Stomach (tissue), 9 donors: Measurements from ENCODE around the gene SEBOX. TPM values are rescaled to one million over a fixed set of nuclear protein-coding genes. Genes with fewer than 3 reads are reported as not detected.

Source experiments
- DNase-seq, 2 donors: peaks; one replicate each; pipeline versions ENCODE4 v3.0.0 to v3.0.0-alpha.2; 2013 to 2019
- H3K27ac ChIP-seq, 5 donors: fragments of 200-600 bp in 4 of 5; sonication (generic) in 4 of 5; one replicate each; pipeline ENCODE4 v1.5.1; 2013 to 2019; ENCODE audit warnings: mild to moderate bottlenecking in 1 of 5, moderate library complexity in 1 of 5
- H3K27me3 ChIP-seq, 3 donors: fragments of 200-600 bp; sonication (generic); one replicate each; pipeline ENCODE4 v1.5.1; 2017 to 2019; ENCODE audit warnings: mixed run types in 1 of 3
- H3K36me3 ChIP-seq, 4 donors: fragments of 200-600 bp; sonication (generic); 1 replicate in 3 of 4; 2 replicates in 1 of 4; pipeline ENCODE4 v1.5.1; 2016 to 2019
- H3K4me1 ChIP-seq, 4 donors: fragments of 200-600 bp; sonication (generic); one replicate each; pipeline ENCODE4 v1.5.1; 2016 to 2019
- H3K4me3 ChIP-seq, 4 donors: fragments of 200-600 bp; sonication (generic) in 3 of 4; one replicate each; pipeline ENCODE4 v1.5.1; 2016 to 2019; ENCODE audit warnings: mild to moderate bottlenecking in 1 of 4
- H3K9me3 ChIP-seq, 4 donors: fragments of 200-600 bp; sonication (generic); one replicate each; pipeline ENCODE4 v1.5.1; 2016 to 2019
- EP300 ChIP-seq: sonication (generic); formaldehyde crosslinking; IDR thresholded peaks from one replicate; pipeline ENCODE4 v1.6.1; 2017; ENCODE audit warnings: antibody characterized with exemption
- POLR2A ChIP-seq, 4 donors: fragments of 450-650 bp; IDR thresholded peaks; one replicate each; pipeline ENCODE4 v1.6.1; 2016; ENCODE audit warnings: antibody characterized with exemption in 4 of 4, control low read depth in 2 of 4, mild to moderate bottlenecking in 1 of 4, moderate library complexity in 1 of 4
- POLR2AphosphoS5 ChIP-seq, 3 donors: sonication (generic); formaldehyde crosslinking; IDR thresholded peaks; one replicate each; pipeline ENCODE4 v1.6.1; 2016; ENCODE audit warnings: antibody characterized with exemption in 3 of 3
- WGBS, 5 donors: extraction: QIAGEN DNeasy Blood & Tissue Kit in 3 of 5; methylation state at CpG; one replicate each; pipeline versions ENCODE4 v1.1.5 to v1.1.7; 2013 to 2018; 5-methylcytosine and 5-hydroxymethylcytosine counted together
- intact Hi-C: fragments of 100-400 bp; cut with DNase I; formaldehyde crosslinking; loops from one replicate; pipeline ENCODE4 v1.15.1; 2023; ENCODE audit warnings: low total_unique reads
- polyA plus RNA-seq, 3 donors: library from polyadenylated mRNA; stranded (reverse); fragments of 200-250 nt; gene quantifications; one replicate each; pipeline ENCODE4 v1.2.3, GENCODE V29; 2013
- total RNA-seq, 5 donors: library from RNA; depleted of rRNA; stranded (reverse); fragments of >200 nt; gene quantifications; one replicate each; pipeline versions ENCODE4 v1.1.0 to v1.2.3, GENCODE V29; 2014 to 2016
- TF ChIP-seq, protein P1 (sequence below), 7 experiments: fragments of 450-650 bp in 4 of 7; fragments of 200-600 bp in 3 of 7; sonication (generic) in 3 of 7; IDR thresholded peaks; one replicate each; pipeline ENCODE4 v1.5.1; 2016 to 2019; ENCODE audit warnings: antibody characterized with exemption in 7 of 7, control low read depth in 2 of 7, mild to moderate bottlenecking in 1 of 7
- donor health status: healthy with polysubstance abuse.
- donor health status: Bipolar disorder and iron deficiency.
- donor health status: healthy.

The SEBOX gene
- total and polyA plus RNA-seq, 8 donors: not detected

DNA sequence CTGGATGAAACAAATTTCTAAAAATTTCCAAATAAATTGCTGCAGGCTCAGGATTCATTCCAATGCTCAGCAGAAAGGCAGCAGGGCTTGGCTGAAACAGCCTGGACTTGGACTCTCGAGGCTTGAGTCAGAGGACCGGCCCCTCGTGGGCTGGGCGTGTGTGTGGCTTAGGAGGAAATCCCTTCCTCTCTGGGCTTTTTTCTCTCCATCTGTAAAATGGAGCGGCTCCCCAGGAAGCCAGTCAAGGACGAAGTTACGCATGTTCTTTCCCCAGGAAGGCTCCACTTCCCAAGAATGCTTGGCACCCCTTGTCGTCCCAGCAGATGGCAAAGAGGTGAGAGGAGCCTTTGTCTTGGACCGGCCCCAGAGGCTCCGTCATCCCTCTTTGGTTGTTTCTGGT lies 27.5 kb upstream of the SEBOX start:
- no peak for DNase-seq
- 69 to 84% (median 79%) methylated on average over 10 of the region's 10 CpGs for WGBS, 5 donors
- H3K36me3 ChIP-seq: peaks cover 36 to 100% (median 98%) of the 10 kb centered on the region in 4 donors
- H3K4me1 ChIP-seq: no peaks in the 10 kb centered on the region
- intact Hi-C loops: no loop called here
- TF ChIP-seq EP300 (no peak), POLR2AphosphoS5 (IDR thresholded peaks at IDR 0.05) (no peak), POLR2A (IDR thresholded peaks at IDR 0.05) (no peak)
- TF ChIP-seq, protein P1, sequence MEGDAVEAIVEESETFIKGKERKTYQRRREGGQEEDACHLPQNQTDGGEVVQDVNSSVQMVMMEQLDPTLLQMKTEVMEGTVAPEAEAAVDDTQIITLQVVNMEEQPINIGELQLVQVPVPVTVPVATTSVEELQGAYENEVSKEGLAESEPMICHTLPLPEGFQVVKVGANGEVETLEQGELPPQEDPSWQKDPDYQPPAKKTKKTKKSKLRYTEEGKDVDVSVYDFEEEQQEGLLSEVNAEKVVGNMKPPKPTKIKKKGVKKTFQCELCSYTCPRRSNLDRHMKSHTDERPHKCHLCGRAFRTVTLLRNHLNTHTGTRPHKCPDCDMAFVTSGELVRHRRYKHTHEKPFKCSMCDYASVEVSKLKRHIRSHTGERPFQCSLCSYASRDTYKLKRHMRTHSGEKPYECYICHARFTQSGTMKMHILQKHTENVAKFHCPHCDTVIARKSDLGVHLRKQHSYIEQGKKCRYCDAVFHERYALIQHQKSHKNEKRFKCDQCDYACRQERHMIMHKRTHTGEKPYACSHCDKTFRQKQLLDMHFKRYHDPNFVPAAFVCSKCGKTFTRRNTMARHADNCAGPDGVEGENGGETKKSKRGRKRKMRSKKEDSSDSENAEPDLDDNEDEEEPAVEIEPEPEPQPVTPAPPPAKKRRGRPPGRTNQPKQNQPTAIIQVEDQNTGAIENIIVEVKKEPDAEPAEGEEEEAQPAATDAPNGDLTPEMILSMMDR (IDR thresholded peaks at IDR 0.05): no peak
- H3K27me3 ChIP-seq: no peaks in the 10 kb centered on the region
- H3K9me3 ChIP-seq: no peaks in the 10 kb centered on the region
- no peak overlapping the region for H3K4me3 ChIP-seq
- no peak overlapping the region for H3K27ac ChIP-seq

DNA sequence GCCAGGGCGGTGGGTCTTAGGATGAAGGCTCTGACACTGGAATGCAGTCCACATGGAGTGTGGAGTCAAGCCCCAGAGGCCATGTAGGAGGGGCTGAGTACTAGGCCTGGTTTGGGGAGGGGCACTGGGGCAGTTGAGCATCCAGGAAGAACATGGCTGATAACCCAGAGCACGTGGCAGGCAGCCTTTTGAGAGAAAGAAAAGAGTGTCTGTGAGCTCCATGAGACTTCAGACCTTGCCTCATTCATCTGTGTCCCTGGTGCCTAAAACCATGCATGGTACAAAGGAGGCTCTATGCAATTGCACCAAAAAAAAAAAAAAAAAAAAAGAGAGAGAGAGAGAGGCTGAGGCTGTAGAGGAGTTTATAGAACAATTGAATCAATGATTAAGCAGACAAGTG lies 26.4 kb upstream of the SEBOX start:
- 42 to 69% (median 67%) methylated on average over 2 of the region's 2 CpGs for WGBS, 5 donors
- H3K27ac ChIP-seq: no peak overlapping the region
- H3K9me3 ChIP-seq: no peaks in the 10 kb centered on the region
- TF ChIP-seq, protein P1 (IDR thresholded peaks at IDR 0.05): no peak
- TF ChIP-seq POLR2A (IDR thresholded peaks at IDR 0.05): no peak
- TF ChIP-seq POLR2AphosphoS5 (IDR thresholded peaks at IDR 0.05): no peak
- TF ChIP-seq EP300: no peak
- no peak overlapping the region for H3K4me3 ChIP-seq
- peaks cover 36 to 96% (median 92%) of the 10 kb centered on the region in 4 donors for H3K36me3 ChIP-seq
- intact Hi-C loops: no loop called here
- DNase-seq: no peak
- no peaks in the 10 kb centered on the region for H3K4me1 ChIP-seq
- no peaks in the 10 kb centered on the region for H3K27me3 ChIP-seq

DNA sequence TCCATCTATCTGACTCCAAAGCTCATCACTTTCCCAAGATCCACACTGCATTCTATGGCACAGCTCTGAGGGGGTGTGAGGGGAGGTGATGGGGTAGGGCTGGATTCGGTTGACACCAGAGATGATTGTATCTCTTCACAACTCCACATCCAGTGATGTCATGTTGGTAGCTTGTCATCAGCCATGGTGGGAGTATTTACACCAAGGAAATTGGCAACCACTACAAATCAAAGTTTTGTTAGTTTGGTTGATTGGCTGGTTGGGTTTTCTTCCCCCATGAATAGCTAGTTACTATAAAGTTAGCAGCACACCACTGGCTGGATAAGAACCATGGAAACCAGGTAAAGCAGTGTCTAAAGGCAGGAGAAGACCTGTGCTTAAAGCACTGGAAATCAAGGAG lies 26.0 kb upstream of the SEBOX start:
- no peak for TF ChIP-seq POLR2AphosphoS5 (IDR thresholded peaks at IDR 0.05)
- TF ChIP-seq EP300: no peak
- TF ChIP-seq, protein P1 (IDR thresholded peaks at IDR 0.05): no peak
- TF ChIP-seq POLR2A (IDR thresholded peaks at IDR 0.05): no peak
- DNase-seq: no peak
- 83 to 100% (median 96%) methylated on average over 1 of the region's 1 CpG for WGBS, 5 donors
- H3K27me3 ChIP-seq: no peaks in the 10 kb centered on the region
- intact Hi-C loops: no loop called here
- no peak overlapping the region for H3K4me3 ChIP-seq
- H3K36me3 ChIP-seq: peaks cover 35 to 94% (median 89%) of the 10 kb centered on the region in 4 donors
- H3K9me3 ChIP-seq: no peaks in the 10 kb centered on the region
- no peaks in the 10 kb centered on the region for H3K4me1 ChIP-seq
- H3K27ac ChIP-seq: no peak overlapping the region

DNA sequence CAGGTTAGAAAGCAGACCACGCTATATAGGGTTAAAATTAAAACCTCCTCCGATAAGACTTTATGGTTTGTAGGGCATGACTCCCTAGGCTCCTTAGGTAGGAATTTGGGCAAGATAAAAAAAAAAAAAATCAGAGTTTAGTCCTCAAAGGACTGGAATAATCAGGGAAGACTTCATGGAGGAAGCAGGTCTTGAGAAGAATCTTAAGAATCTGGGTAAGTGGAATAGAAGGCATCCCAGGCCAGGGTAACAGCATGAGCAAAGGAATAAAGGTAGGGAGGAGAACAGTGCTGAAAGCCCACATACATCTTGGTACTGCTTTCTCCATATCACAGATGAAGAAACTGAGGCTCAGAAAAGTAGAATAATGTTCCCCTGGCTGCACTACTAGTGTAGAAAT lies 25.6 kb upstream of the SEBOX start:
- Histone ChIP-seq H3K4me3 (no peak overlapping the region), H3K36me3 (peaks cover 31 to 90% (median 84%) of the 10 kb centered on the region in 4 donors), H3K4me1 (peaks cover 0 to 3% (median 2%) of the 10 kb centered on the region in 4 donors), H3K27ac (no peak overlapping the region), H3K27me3 (no peaks in the 10 kb centered on the region), H3K9me3 (no peaks in the 10 kb centered on the region)
- TF ChIP-seq EP300 (no peak), POLR2A (IDR thresholded peaks at IDR 0.05) (no peak), POLR2AphosphoS5 (IDR thresholded peaks at IDR 0.05) (no peak)
- TF ChIP-seq, protein P1 (IDR thresholded peaks at IDR 0.05): no peak
- intact Hi-C loops: no loop called here
- WGBS, 5 donors: 83 to 98% (median 96%) methylated on average over 2 of the region's 2 CpGs
- DNase-seq: no peak
